NCI-H2196 treated with DMSO at 0.1 percent for 48 hours (cell line): ENCODE measurements around the gene AKT2.

ENCODE experiments used
- DNase-seq: peaks from one replicate; lab custom pipeline; 2025; ENCODE audit not compliant: unreplicated experiment; lab: John Stamatoyannopoulos, UW

The AKT2 gene

GRCh38 chr19:40274585-40275544, 10.3 kb downstream of the AKT2 start:
- no peak for DNase-seq

- no peak for DNase-seq
Observed at GRCh38 chr19:40273469-40274360, 11.4 kb downstream of the AKT2 start.

GRCh38 chr19:40272261-40272660, 12.9 kb downstream of the AKT2 start:
- DNase-seq, result no peak

- no peak for DNase-seq
Observed at GRCh38 chr19:40271706-40272105, 13.4 kb downstream of the AKT2 start.

- DNase-seq, result no peak
Observed at GRCh38 chr19:40270362-40271089, 14.6 kb downstream of the AKT2 start.

- no peak for DNase-seq
Observed at GRCh38 chr19:40269216-40269940, 15.8 kb downstream of the AKT2 start.

- DNase-seq, result no peak
Observed at GRCh38 chr19:40267601-40267997, 17.5 kb downstream of the AKT2 start.

GRCh38 chr19:40266912-40267600, 18.1 kb downstream of the AKT2 start:
- DNase-seq, result no peak

GRCh38 chr19:40266119-40266518, 19.0 kb downstream of the AKT2 start:
- peak; percentile 70 for DNase-seq

- no peak for DNase-seq
Observed at GRCh38 chr19:40265763-40266099, 19.4 kb downstream of the AKT2 start.

- no peak for DNase-seq
Observed at GRCh38 chr19:40265055-40265762, 19.9 kb downstream of the AKT2 start.

GRCh38 chr19:40264314-40265054, 20.7 kb downstream of the AKT2 start:
- no peak for DNase-seq

GRCh38 chr19:40263440-40264313, 21.5 kb downstream of the AKT2 start:
- DNase-seq, result no peak

GRCh38 chr19:40262422-40262821, 22.7 kb downstream of the AKT2 start:
- DNase-seq, result no peak

- no peak for DNase-seq
Observed at GRCh38 chr19:40261631-40262030, 23.5 kb downstream of the AKT2 start.

- no peak for DNase-seq
Observed at GRCh38 chr19:40257096-40257517, 28.0 kb downstream of the AKT2 start.

- DNase-seq, result no peak
Observed at GRCh38 chr19:40256512-40256911, 28.6 kb downstream of the AKT2 start.
